Osteocyte (in vitro differentiated cells): Measurements from ENCODE around the gene YPEL3. TPM values are rescaled to one million over a fixed set of nuclear protein-coding genes. Genes with fewer than 3 reads are reported as not detected.

ENCODE experiments used
- DNase-seq: peaks from one replicate; pipeline ENCODE4 v3.0.0; 2021; ENCODE audit warnings: mixed read lengths; ENCODE audit not compliant: unreplicated experiment; ENCODE audit errors: extremely low spot score
- H3K27ac Mint-ChIP-seq: one replicate; pipeline ENCODE4 v1.8.0; 2021; ENCODE audit warnings: mild to moderate bottlenecking, mixed read lengths; ENCODE audit not compliant: unreplicated experiment
- H3K27me3 Mint-ChIP-seq: one replicate; pipeline ENCODE4 v1.8.0; 2021; ENCODE audit warnings: mixed read lengths; ENCODE audit not compliant: unreplicated experiment
- H3K36me3 Mint-ChIP-seq: one replicate; pipeline ENCODE4 v1.8.0; 2021; ENCODE audit warnings: mixed read lengths; ENCODE audit not compliant: unreplicated experiment
- H3K4me1 Mint-ChIP-seq: one replicate; pipeline ENCODE4 v1.8.0; 2021; ENCODE audit warnings: mixed read lengths; ENCODE audit not compliant: unreplicated experiment
- H3K4me3 Mint-ChIP-seq: one replicate; pipeline ENCODE4 v1.8.0; 2021; ENCODE audit warnings: mild to moderate bottlenecking, moderate library complexity, mixed read lengths; ENCODE audit not compliant: unreplicated experiment
- H3K9me3 Mint-ChIP-seq: one replicate; pipeline ENCODE4 v1.8.0; 2021; ENCODE audit warnings: mixed read lengths; ENCODE audit not compliant: unreplicated experiment
- total RNA-seq: library from RNA; stranded (reverse); gene quantifications from 2 replicates; pipeline ENCODE4 v1.2.1, GENCODE V29; 2021
- TF ChIP-seq, protein P1 (sequence below): fragments of 200-600 bp; sonication (generic); IDR thresholded peaks from 2 replicates; pipeline ENCODE4 v1.5.0; 2021; ENCODE audit warnings: antibody characterized with exemption, mild to moderate bottlenecking, moderate library complexity

Gene YPEL3
- total RNA-seq, 1 donor from 2014 or later = 93.3 TPM

GRCh38 chr16:30122604-30123160 is 26.7 kb upstream of the YPEL3 start:
- peaks cover 5% of the 10 kb centered on the region for H3K36me3 Mint-ChIP-seq
- H3K27ac Mint-ChIP-seq = peak overlapping the region; percentile 82
- H3K9me3 Mint-ChIP-seq = no peaks in the 10 kb centered on the region
- H3K4me3 Mint-ChIP-seq = peak overlapping the region; percentile 86
- DNase-seq = no peak
- H3K27me3 Mint-ChIP-seq = no peaks in the 10 kb centered on the region
- peaks cover 22% of the 10 kb centered on the region for H3K4me1 Mint-ChIP-seq
- TF ChIP-seq, protein P1, sequence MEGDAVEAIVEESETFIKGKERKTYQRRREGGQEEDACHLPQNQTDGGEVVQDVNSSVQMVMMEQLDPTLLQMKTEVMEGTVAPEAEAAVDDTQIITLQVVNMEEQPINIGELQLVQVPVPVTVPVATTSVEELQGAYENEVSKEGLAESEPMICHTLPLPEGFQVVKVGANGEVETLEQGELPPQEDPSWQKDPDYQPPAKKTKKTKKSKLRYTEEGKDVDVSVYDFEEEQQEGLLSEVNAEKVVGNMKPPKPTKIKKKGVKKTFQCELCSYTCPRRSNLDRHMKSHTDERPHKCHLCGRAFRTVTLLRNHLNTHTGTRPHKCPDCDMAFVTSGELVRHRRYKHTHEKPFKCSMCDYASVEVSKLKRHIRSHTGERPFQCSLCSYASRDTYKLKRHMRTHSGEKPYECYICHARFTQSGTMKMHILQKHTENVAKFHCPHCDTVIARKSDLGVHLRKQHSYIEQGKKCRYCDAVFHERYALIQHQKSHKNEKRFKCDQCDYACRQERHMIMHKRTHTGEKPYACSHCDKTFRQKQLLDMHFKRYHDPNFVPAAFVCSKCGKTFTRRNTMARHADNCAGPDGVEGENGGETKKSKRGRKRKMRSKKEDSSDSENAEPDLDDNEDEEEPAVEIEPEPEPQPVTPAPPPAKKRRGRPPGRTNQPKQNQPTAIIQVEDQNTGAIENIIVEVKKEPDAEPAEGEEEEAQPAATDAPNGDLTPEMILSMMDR = no peak

DNA sequence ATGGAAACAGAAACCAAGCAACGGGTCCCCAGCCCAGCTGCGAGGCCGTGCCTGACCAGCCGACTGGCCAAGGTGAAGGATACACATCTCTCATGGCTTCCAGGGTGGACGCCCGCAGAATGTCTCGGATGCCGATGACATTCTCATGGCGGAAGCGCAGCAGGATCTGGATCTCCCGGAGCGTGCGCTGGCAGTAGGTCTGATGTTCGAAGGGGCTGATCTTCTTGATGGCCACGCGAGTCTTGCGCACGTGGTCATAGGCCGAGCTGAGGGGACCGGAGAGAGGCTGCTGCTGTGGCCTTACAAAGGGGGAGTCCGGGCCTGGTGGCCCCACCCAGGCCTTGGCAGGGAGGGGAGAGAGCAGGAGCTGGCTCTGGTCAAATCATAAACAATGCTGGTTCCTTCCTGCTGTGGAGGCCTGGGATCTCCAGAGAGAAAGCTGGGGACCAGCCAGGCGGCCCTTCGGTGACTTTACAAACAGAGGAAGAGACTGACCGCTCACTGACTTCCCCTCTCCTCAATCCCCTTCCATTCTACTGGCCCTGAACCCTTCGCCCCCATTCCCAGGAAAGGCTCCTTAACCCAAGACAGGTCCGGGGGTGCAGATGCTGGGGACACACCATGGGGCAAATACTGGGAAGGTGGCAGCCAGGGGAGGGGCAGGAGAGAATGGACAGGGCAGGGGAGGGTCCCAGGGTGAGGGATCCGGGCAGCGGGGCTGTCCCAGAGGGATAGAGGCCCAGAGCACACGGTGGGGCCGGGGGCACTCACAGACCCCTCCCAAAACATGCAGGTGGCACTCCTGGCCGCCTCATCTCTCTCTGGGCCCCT is 25.9 kb upstream of the YPEL3 start:
- peak overlapping the region; percentile 85 for H3K27ac Mint-ChIP-seq
- TF ChIP-seq, protein P1 = no peak
- peaks cover 5% of the 10 kb centered on the region for H3K36me3 Mint-ChIP-seq
- H3K4me3 Mint-ChIP-seq = peak overlapping the region; percentile 86
- H3K9me3 Mint-ChIP-seq = no peaks in the 10 kb centered on the region
- no peaks in the 10 kb centered on the region for H3K27me3 Mint-ChIP-seq
- peaks cover 22% of the 10 kb centered on the region for H3K4me1 Mint-ChIP-seq
- DNase-seq = no peak

DNA sequence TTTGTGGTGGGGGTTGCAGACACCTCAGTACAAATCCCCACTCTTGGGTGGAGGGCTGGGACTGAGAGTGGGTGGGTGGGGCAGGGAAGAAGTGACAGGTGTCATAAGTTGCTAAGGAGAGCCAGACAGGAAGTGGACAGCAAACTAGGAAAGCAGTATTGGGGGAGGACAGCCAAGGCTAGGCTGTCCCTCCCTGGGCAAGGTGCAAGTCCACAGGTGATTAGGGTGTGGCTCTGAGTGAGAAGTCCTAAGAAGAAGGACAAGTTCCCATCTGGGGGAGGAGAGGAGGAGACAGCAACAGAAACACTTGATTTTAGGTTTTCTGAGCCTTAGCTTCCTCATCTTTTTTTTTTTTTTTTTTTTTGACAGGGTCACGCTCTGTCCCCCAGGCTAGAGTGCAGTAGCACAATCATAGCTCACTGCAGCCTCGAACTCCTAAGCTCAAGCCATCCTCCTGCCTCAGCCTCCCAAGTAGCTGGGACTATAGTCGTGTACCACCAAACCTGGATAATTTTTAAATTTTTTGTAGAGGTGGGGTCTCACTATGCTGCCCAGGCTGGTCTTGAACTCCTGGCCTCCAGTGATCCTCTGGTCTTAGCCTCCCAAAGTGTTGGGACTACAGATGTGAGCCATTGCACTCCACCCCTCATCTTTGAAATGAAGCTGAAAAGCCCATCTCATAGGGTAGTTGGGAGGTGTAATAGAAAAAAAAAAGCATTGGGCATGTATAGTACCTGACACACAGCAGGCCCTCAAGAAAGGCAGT is 24.5 kb upstream of the YPEL3 start:
- Mint-ChIP-seq H3K4me1 (peaks cover 22% of the 10 kb centered on the region), H3K27me3 (no peaks in the 10 kb centered on the region), H3K9me3 (no peaks in the 10 kb centered on the region), H3K27ac (no peak overlapping the region), H3K36me3 (peaks cover 5% of the 10 kb centered on the region), H3K4me3 (no peak overlapping the region)
- DNase-seq = no peak
- TF ChIP-seq, protein P1 = no peak

DNA sequence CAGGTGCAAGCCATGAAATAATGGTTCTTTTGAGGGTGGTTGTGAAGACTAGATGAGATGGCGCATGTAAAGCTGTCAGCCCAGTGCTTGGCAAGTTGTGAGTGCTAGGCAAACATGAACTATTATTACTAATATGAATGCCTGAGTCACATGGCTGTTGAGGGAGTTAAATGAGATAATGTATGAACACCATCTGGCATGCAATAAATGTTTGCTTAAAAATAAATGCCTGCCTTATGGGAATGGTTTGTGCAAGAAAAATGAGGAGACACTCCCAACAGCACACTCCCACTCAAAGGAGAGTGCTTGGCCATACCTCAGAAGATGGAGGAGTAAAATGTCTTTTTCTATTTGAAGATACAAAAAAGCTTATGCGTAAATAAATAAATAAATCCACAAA is 23.4 kb upstream of the YPEL3 start:
- Mint-ChIP-seq H3K4me1 (peaks cover 20% of the 10 kb centered on the region), H3K27ac (no peak overlapping the region), H3K36me3 (peaks cover 8% of the 10 kb centered on the region), H3K4me3 (no peak overlapping the region), H3K9me3 (no peaks in the 10 kb centered on the region), H3K27me3 (no peaks in the 10 kb centered on the region)
- no peak for DNase-seq
- TF ChIP-seq, protein P1 = no peak

DNA sequence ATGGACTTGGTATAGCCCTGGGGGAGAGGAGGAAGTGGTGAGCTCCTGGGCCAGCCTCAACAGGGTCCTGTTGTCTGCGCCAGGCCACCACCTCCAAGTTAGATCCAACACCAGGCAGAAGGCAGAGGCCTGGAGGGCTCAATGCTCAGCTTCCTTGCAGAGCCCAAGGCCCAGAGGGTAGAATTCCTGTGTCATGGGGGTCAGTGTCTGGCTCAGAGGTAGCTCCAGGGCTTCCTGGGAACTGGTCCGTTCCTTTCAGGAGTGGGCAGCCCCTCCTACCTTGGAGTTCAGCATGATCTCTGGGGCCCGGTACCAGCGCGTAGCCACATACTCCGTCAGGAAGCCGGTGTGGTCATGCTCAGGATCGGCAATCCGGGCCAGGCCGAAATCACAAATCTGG is 21.8 kb upstream of the YPEL3 start:
- Mint-ChIP-seq H3K4me3 (no peak overlapping the region), H3K36me3 (peaks cover 8% of the 10 kb centered on the region), H3K9me3 (no peaks in the 10 kb centered on the region), H3K27me3 (no peaks in the 10 kb centered on the region), H3K4me1 (peaks cover 20% of the 10 kb centered on the region), H3K27ac (no peak overlapping the region)
- no peak for DNase-seq
- TF ChIP-seq, protein P1 = no peak
